ENCODE data around the gene PXMP2.

Gene PXMP2

GRCh38 chr12:132665794-132666193 is 21.6 kb upstream of the PXMP2 start:
- H3K4me3 ChIP-seq (ENCODE audit: low read depth, low read length) = no peak overlapping the region
- no peak for TF ChIP-seq MAX (IDR thresholded peaks at IDR 0.05; ENCODE audit: low read depth, low read length)
- DNase-seq (ENCODE audit: low read depth) = no peak

- no peak for DNase-seq (ENCODE audit: low read depth)
- TF ChIP-seq MYC (IDR thresholded peaks at IDR 0.05; ENCODE audit: low read depth, low read length) = no peak
- TF ChIP-seq CTCF (IDR thresholded peaks at IDR 0.05; ENCODE audit: low read depth, low read length) = no peak
- no peak for TF ChIP-seq MAX (IDR thresholded peaks at IDR 0.05; ENCODE audit: low read depth, low read length)
- TF ChIP-seq POLR2A (IDR thresholded peaks at IDR 0.05; ENCODE audit: extremely low read depth, insufficient read length) = no peak
- no peak overlapping the region for H3K4me3 ChIP-seq (ENCODE audit: low read depth, low read length)
Measured at GRCh38 chr12:132668191-132669088, 18.9 kb upstream of the PXMP2 start.

GRCh38 chr12:132669166-132669879 is 18.1 kb upstream of the PXMP2 start:
- TF ChIP-seq CTCF (IDR thresholded peaks at IDR 0.05; ENCODE audit: low read depth, low read length) = no peak
- TF ChIP-seq MAX (IDR thresholded peaks at IDR 0.05; ENCODE audit: low read depth, low read length) = no peak
- TF ChIP-seq POLR2A (IDR thresholded peaks at IDR 0.05; ENCODE audit: extremely low read depth, insufficient read length) = no peak
- no peak for TF ChIP-seq MYC (IDR thresholded peaks at IDR 0.05; ENCODE audit: low read depth, low read length)
- DNase-seq (ENCODE audit: low read depth) = no peak
- no peak overlapping the region for H3K4me3 ChIP-seq (ENCODE audit: low read depth, low read length)

- no peak for DNase-seq (ENCODE audit: low read depth)
- TF ChIP-seq MAX (IDR thresholded peaks at IDR 0.05; ENCODE audit: low read depth, low read length) = no peak
- TF ChIP-seq MYC (IDR thresholded peaks at IDR 0.05; ENCODE audit: low read depth, low read length) = no peak
- no peak for TF ChIP-seq CTCF (IDR thresholded peaks at IDR 0.05; ENCODE audit: low read depth, low read length)
- no peak for TF ChIP-seq POLR2A (IDR thresholded peaks at IDR 0.05; ENCODE audit: extremely low read depth, insufficient read length)
Measured at GRCh38 chr12:132672116-132672515, 15.3 kb upstream of the PXMP2 start.

GRCh38 chr12:132672678-132673077 is 14.7 kb upstream of the PXMP2 start:
- H3K4me3 ChIP-seq (ENCODE audit: low read depth, low read length) = no peak overlapping the region
- DNase-seq (ENCODE audit: low read depth) = no peak
- TF ChIP-seq CTCF (IDR thresholded peaks at IDR 0.05; ENCODE audit: low read depth, low read length) (no peak), MYC (IDR thresholded peaks at IDR 0.05; ENCODE audit: low read depth, low read length) (no peak), MAX (IDR thresholded peaks at IDR 0.05; ENCODE audit: low read depth, low read length) (no peak), POLR2A (IDR thresholded peaks at IDR 0.05; ENCODE audit: extremely low read depth, insufficient read length) (no peak)

More at GRCh38 chr12:132672116-132672515, 15.3 kb upstream of the PXMP2 start:
- no peak overlapping the region for H3K4me3 ChIP-seq (ENCODE audit: low read depth, low read length)

All from NB4 (cell line).